Subcutaneous adipose tissue (tissue), 4 donors: ENCODE results near the gene KLHL35. TPM values are rescaled to one million over a fixed set of nuclear protein-coding genes. Genes with fewer than 3 reads are reported as not detected.

Experiments
- CTCF ChIP-seq: fragments of 450-650 bp; IDR thresholded peaks from one replicate; pipeline ENCODE4 v1.5.1; 2016; ENCODE audit warnings: low read depth, mild to moderate bottlenecking, control low read depth, antibody characterized with exemption, moderate library complexity
- total RNA-seq, 4 donors: library from RNA; depleted of rRNA; stranded (reverse); fragments of >200 nt; gene quantifications; one replicate each; pipeline ENCODE4 v1.1.0, GENCODE V29; 2016

KLHL35 gene
- total RNA-seq, 4 donors from 2014 or later, result 0.82 to 1.3 (median 1.1) TPM; not detected in 1

- TF ChIP-seq CTCF, result no peak
Observed at GRCh38 chr11:75399344-75400145, 33.5 kb downstream of the KLHL35 start, which contains the start of gene RPS3. RPS3 (plus strand) TSS chr11:75399518; CDS start chr11:75399548, 30 bp downstream.

GRCh38 chr11:75398906-75399305, 34.1 kb downstream of the KLHL35 start:
- no peak for TF ChIP-seq CTCF

GRCh38 chr11:75394085-75394840, 38.7 kb downstream of the KLHL35 start:
- TF ChIP-seq CTCF, result no peak

GRCh38 chr11:75389925-75390324, 43.1 kb downstream of the KLHL35 start:
- no peak for TF ChIP-seq CTCF

- TF ChIP-seq CTCF, result no peak
Observed at GRCh38 chr11:75389276-75389605, 43.8 kb downstream of the KLHL35 start.

- no peak for TF ChIP-seq CTCF
Observed at GRCh38 chr11:75388386-75389275, 44.4 kb downstream of the KLHL35 start.
